ENCODE data around the gene KPTN.

- no peak for TF ChIP-seq CTCF (IDR thresholded peaks at IDR 0.05)
- TF ChIP-seq EZH2 (IDR thresholded peaks at IDR 0.05; ENCODE audit: borderline replicate concordance, insufficient read depth, low read depth, low read length, poor library complexity, severe bottlenecking): no peak
These were observed 8.8 kb upstream of the KPTN start for GRCh38 chr19:47492571-47493377.
